ENCODE measurements around the gene SH2D6.

- TF ChIP-seq CTCF (IDR thresholded peaks at IDR 0.05) (no peak), POLR2A (IDR thresholded peaks at IDR 0.05) (no peak)
These were observed 18.4 kb downstream of the SH2D6 start for GRCh38 chr2:85436836-85437487.

All from lower leg skin (tissue), 3 donors.